OCI-LY1 (cell line): ENCODE results near the gene MCTP1.

Source experiments
- EZH2 ChIP-seq: fragments of 200-600 bp; sonication (generic), shearing (Covaris generic); IDR thresholded peaks from 2 replicates; pipeline ENCODE4 v1.8.0; 2017; ENCODE audit warnings: borderline replicate concordance, mixed run types, mild to moderate bottlenecking, antibody characterized with exemption, low read length, moderate library complexity, mixed read lengths
- TF ChIP-seq, protein P1 (sequence below): fragments of 200-600 bp; sonication (generic), shearing (Covaris generic); IDR thresholded peaks from 2 replicates; pipeline ENCODE4 v1.5.1; 2017; ENCODE audit warnings: mild to moderate bottlenecking, antibody characterized with exemption, low read length, moderate library complexity, mixed read lengths

DNA sequence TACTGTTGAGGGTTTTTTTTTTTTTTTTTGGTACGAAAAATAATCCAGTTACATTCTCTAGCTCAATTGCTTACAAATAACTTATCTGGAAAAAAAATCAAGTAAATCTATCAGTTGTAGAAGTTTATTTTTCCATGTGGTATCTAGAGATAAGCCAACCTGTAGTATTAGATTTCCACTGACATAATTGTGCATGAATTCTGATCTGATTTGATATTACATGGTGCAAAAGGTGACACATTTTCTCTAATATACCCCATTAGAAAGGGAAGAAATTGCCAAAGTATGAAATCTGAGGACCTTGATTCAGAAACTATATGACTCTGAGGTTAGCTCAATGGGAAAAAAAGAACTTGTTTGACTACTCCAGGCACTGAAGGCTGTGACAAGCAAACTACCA is 524.9 kb downstream of the MCTP1 start:
- TF ChIP-seq, protein P1, sequence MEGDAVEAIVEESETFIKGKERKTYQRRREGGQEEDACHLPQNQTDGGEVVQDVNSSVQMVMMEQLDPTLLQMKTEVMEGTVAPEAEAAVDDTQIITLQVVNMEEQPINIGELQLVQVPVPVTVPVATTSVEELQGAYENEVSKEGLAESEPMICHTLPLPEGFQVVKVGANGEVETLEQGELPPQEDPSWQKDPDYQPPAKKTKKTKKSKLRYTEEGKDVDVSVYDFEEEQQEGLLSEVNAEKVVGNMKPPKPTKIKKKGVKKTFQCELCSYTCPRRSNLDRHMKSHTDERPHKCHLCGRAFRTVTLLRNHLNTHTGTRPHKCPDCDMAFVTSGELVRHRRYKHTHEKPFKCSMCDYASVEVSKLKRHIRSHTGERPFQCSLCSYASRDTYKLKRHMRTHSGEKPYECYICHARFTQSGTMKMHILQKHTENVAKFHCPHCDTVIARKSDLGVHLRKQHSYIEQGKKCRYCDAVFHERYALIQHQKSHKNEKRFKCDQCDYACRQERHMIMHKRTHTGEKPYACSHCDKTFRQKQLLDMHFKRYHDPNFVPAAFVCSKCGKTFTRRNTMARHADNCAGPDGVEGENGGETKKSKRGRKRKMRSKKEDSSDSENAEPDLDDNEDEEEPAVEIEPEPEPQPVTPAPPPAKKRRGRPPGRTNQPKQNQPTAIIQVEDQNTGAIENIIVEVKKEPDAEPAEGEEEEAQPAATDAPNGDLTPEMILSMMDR = no peak
- no peak for TF ChIP-seq EZH2
